Neural cell (in vitro differentiated cells): Measurements from ENCODE around the gene ST8SIA6. TPM values are rescaled to one million over a fixed set of nuclear protein-coding genes. Genes with fewer than 3 reads are reported as not detected.

Experiments used
- H2AFZ ChIP-seq: fragments of 200-600, 300-800 bp; sonication (generic), shearing (Covaris generic); 2 replicates; pipeline ENCODE4 v1.6.0; 2014; ENCODE audit warnings: low read depth, mild to moderate bottlenecking, antibody characterized with exemption, low read length, moderate library complexity
- H3F3A ChIP-seq: fragments of 200-600 bp; shearing (Covaris generic); 2 replicates; pipeline ENCODE4 v1.6.1; 2016; ENCODE audit warnings: mild to moderate bottlenecking, moderate library complexity, mixed read lengths, antibody characterized with exemption, low read length; ENCODE audit not compliant: insufficient read depth, poor library complexity, severe bottlenecking
- H3K27ac ChIP-seq: fragments of 200-600, 300-800 bp; sonication (generic), shearing (Covaris generic); 2 replicates; pipeline ENCODE4 v1.5.1; 2014; ENCODE audit warnings: mild to moderate bottlenecking, low read length, moderate library complexity
- H3K27me3 ChIP-seq: fragments of 300-800, 200-600 bp; sonication (generic), shearing (Covaris generic); 2 replicates; pipeline ENCODE4 v1.6.0; 2014; ENCODE audit warnings: mild to moderate bottlenecking, low read depth, low read length, moderate library complexity; ENCODE audit not compliant: insufficient read depth
- H3K36me3 ChIP-seq: fragments of 300-800, 200-600 bp; sonication (generic), shearing (Covaris generic); 2 replicates; pipeline ENCODE4 v1.5.1; 2014; ENCODE audit warnings: mild to moderate bottlenecking, antibody characterized with exemption, low read length, moderate library complexity; ENCODE audit not compliant: insufficient read depth
- H3K4me2 ChIP-seq: fragments of 300-800, 200-600 bp; sonication (generic), shearing (Covaris generic); 2 replicates; pipeline ENCODE4 v1.6.0; 2014; ENCODE audit warnings: mild to moderate bottlenecking, low read length
- H3K4me3 ChIP-seq: fragments of 300-800, 200-600 bp; sonication (generic), shearing (Covaris generic); 2 replicates; pipeline ENCODE4 v1.5.1; 2014; ENCODE audit warnings: mild to moderate bottlenecking, low read length, moderate library complexity
- H3K79me2 ChIP-seq: fragments of 200-600 bp; shearing (Covaris generic); replicated peaks from 2 replicates; pipeline ENCODE4 v1.6.0; 2014; ENCODE audit warnings: mild to moderate bottlenecking, low read length, moderate library complexity; ENCODE audit not compliant: insufficient read depth
- H3K9ac ChIP-seq: fragments of 300-800, 200-600 bp; sonication (generic), shearing (Covaris generic); 2 replicates; pipeline ENCODE4 v1.6.1; 2016; ENCODE audit warnings: mild to moderate bottlenecking, low read length, mixed read lengths
- H3K9me2 ChIP-seq: fragments of 200-600 bp; shearing (Covaris generic); 2 replicates; pipeline ENCODE4 v1.6.1; 2016; ENCODE audit warnings: mild to moderate bottlenecking, low read length, mixed read lengths; ENCODE audit not compliant: insufficient read depth
- H3K9me3 ChIP-seq: fragments of 200-600, 300-800 bp; sonication (generic), shearing (Covaris generic); 2 replicates; pipeline ENCODE4 v1.6.1; 2016; ENCODE audit warnings: mild to moderate bottlenecking, mixed run types, low read length, moderate library complexity, mixed read lengths
- H4K20me1 ChIP-seq: fragments of 200-600 bp; shearing (Covaris generic); 2 replicates; pipeline ENCODE4 v1.6.1; 2016; ENCODE audit warnings: mild to moderate bottlenecking, mixed run types; ENCODE audit not compliant: insufficient read depth
- CTCF ChIP-seq: fragments of 450-650 bp; IDR thresholded peaks from 2 replicates; pipeline ENCODE4 v1.5.1; 2014; ENCODE audit warnings: antibody characterized with exemption, mild to moderate bottlenecking, moderate library complexity; ENCODE audit not compliant: poor library complexity, severe bottlenecking
- EP300 ChIP-seq: fragments of 450-650 bp; conservative IDR thresholded peaks from 2 replicates; pipeline ENCODE4 v1.6.1; 2014; ENCODE audit warnings: antibody characterized with exemption, mild to moderate bottlenecking, moderate library complexity; ENCODE audit not compliant: poor library complexity, severe bottlenecking
- EZH2 ChIP-seq: fragments of 200-600, 300-800 bp; shearing (Covaris generic), sonication (generic); IDR thresholded peaks from 2 replicates; pipeline ENCODE4 v1.6.1; 2014; ENCODE audit warnings: antibody characterized with exemption, low read length, borderline replicate concordance, mild to moderate bottlenecking; ENCODE audit not compliant: insufficient read depth, poor library complexity, severe bottlenecking
- MXI1 ChIP-seq: fragments of 450-650 bp; conservative IDR thresholded peaks from 2 replicates; pipeline ENCODE4 v1.6.1; 2014; ENCODE audit warnings: antibody characterized with exemption, mild to moderate bottlenecking; ENCODE audit not compliant: poor library complexity, severe bottlenecking
- POLR2AphosphoS5 ChIP-seq: IDR thresholded peaks from 2 replicates; pipeline ENCODE4 v1.6.1; 2012
- RAD21 ChIP-seq: fragments of 450-650 bp; conservative IDR thresholded peaks from 2 replicates; pipeline ENCODE4 v1.6.1; 2014; ENCODE audit warnings: antibody characterized with exemption, mild to moderate bottlenecking, moderate library complexity
- REST ChIP-seq: IDR thresholded peaks from 2 replicates; pipeline ENCODE4 v1.6.1; 2012; ENCODE audit warnings: borderline replicate concordance
- SMC3 ChIP-seq: fragments of 450-650 bp; conservative IDR thresholded peaks from 2 replicates; pipeline ENCODE4 v1.6.1; 2014; ENCODE audit warnings: antibody characterized with exemption, mild to moderate bottlenecking, moderate library complexity; ENCODE audit not compliant: poor library complexity
- TAF1 ChIP-seq: IDR thresholded peaks from 2 replicates; pipeline ENCODE4 v1.6.1; 2012; ENCODE audit warnings: low read depth
- polyA plus RNA-seq: library from polyadenylated mRNA; depleted of rRNA; stranded (reverse); fragments of >200 nt; gene quantifications from 2 replicates; pipeline ENCODE4 v1.2.3, GENCODE V29; 2014

The ST8SIA6 gene
- polyA plus RNA-seq, 1 donor from 2014 or later, result 0.41 TPM

- no peaks in the 10 kb centered on the region for H3K9me2 ChIP-seq
- H3K27ac ChIP-seq, result no peak overlapping the region
- no peaks in the 10 kb centered on the region for H3K27me3 ChIP-seq
- no peak for TF ChIP-seq MXI1
- TF ChIP-seq REST, result no peak
- TF ChIP-seq CTCF, result no peak
- no peak for TF ChIP-seq EP300
- no peak for TF ChIP-seq POLR2AphosphoS5
- TF ChIP-seq TAF1, result no peak
- TF ChIP-seq SMC3, result no peak
- no peak for TF ChIP-seq RAD21
- no peak for TF ChIP-seq EZH2
- H3K9ac ChIP-seq, result no peak overlapping the region
- no peak overlapping the region for H3K4me2 ChIP-seq
- H3K9me3 ChIP-seq, result no peaks in the 10 kb centered on the region
- no peaks in the 10 kb centered on the region for H3F3A ChIP-seq
- no peaks in the 10 kb centered on the region for H4K20me1 ChIP-seq
- H3K36me3 ChIP-seq, result no peaks in the 10 kb centered on the region
- no peaks in the 10 kb centered on the region for H3K79me2 ChIP-seq
- H3K4me3 ChIP-seq, result no peak overlapping the region
- H2AFZ ChIP-seq, result no peak overlapping the region
These were observed 15.9 kb upstream of the ST8SIA6 start for GRCh38 chr10:17470246-17470645.

GRCh38 chr10:17465328-17466125 lies 11.1 kb upstream of the ST8SIA6 start:
- H3K4me3 ChIP-seq, result no peak overlapping the region
- H3K79me2 ChIP-seq, result no peaks in the 10 kb centered on the region
- H3K27me3 ChIP-seq, result no peaks in the 10 kb centered on the region
- no peaks in the 10 kb centered on the region for H3K9me3 ChIP-seq
- TF ChIP-seq RAD21 (no peak), MXI1 (no peak), CTCF (no peak), POLR2AphosphoS5 (no peak), EP300 (no peak), TAF1 (no peak), SMC3 (no peak), EZH2 (no peak), REST (no peak)
- no peaks in the 10 kb centered on the region for H3K36me3 ChIP-seq
- no peak overlapping the region for H3K4me2 ChIP-seq
- no peaks in the 10 kb centered on the region for H3F3A ChIP-seq
- H2AFZ ChIP-seq, result no peak overlapping the region
- no peaks in the 10 kb centered on the region for H4K20me1 ChIP-seq
- H3K27ac ChIP-seq, result no peak overlapping the region
- no peak overlapping the region for H3K9ac ChIP-seq
- H3K9me2 ChIP-seq, result no peaks in the 10 kb centered on the region
